ENCODE results near the gene TMEM200C.

The TMEM200C gene

DNA sequence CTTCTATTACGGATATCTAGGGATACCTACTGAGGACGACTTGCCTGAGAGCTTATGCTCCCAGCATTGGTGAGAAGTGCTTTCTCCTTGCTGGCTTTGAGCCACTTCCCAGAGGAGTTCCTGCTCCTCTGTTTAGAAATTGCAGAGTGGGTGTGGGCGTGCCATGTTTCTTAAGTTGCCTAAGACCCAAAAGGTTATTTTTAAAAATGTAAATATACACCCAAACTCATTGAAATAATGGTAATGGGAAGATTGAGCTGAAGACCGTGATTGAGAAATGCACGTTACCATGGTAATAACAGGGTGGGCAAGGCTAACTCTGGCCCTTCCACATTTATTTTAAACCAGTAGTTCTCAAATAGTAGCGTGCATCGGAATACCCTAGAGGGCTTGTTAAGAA lies 17.2 kb upstream of the TMEM200C start:
- no peaks in the 10 kb centered on the region for H3K4me1 ChIP-seq (ENCODE audit: control insufficient read depth, insufficient read depth, low read length)
- CTCF ChIA-PET, result interaction anchor here (0.6 to 1.6 kb wide), 2 partner anchors 34 to 973 kb away, joined by 3 to 7 read pairs; no protein-coding TSS in a partner anchor
- no peaks in the 10 kb centered on the region for H3K36me3 ChIP-seq (ENCODE audit: control insufficient read depth in 2 of 2, insufficient read depth in 1 of 2, low read length in 2 of 2)
- H3K4me3 ChIP-seq (ENCODE audit: low read depth, low read length), result no peak overlapping the region
- POLR2A ChIA-PET, result no interaction called here
- TF ChIP-seq, protein P1, sequence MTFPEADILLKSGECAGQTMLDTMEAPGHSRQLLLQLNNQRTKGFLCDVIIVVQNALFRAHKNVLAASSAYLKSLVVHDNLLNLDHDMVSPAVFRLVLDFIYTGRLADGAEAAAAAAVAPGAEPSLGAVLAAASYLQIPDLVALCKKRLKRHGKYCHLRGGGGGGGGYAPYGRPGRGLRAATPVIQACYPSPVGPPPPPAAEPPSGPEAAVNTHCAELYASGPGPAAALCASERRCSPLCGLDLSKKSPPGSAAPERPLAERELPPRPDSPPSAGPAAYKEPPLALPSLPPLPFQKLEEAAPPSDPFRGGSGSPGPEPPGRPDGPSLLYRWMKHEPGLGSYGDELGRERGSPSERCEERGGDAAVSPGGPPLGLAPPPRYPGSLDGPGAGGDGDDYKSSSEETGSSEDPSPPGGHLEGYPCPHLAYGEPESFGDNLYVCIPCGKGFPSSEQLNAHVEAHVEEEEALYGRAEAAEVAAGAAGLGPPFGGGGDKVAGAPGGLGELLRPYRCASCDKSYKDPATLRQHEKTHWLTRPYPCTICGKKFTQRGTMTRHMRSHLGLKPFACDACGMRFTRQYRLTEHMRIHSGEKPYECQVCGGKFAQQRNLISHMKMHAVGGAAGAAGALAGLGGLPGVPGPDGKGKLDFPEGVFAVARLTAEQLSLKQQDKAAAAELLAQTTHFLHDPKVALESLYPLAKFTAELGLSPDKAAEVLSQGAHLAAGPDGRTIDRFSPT (tag by site-specific recombination; IDR thresholded peaks at IDR 0.05), result no peak
- no peak for TF ChIP-seq ZNF324 (tag by site-specific recombination; IDR thresholded peaks at IDR 0.05)
- TF ChIP-seq TCF7L2 (IDR thresholded peaks at IDR 0.05; ENCODE audit: borderline replicate concordance, low read depth, low read length), result no peak
- TF ChIP-seq PRDM1 (tag by site-specific recombination; IDR thresholded peaks at IDR 0.05), result no peak
- no peak for TF ChIP-seq ZNF16 (tag by site-specific recombination; IDR thresholded peaks at IDR 0.05; ENCODE audit: low read depth)
- no peak for TF ChIP-seq ZNF558 (tag by site-specific recombination; IDR thresholded peaks at IDR 0.05)
- no peak for TF ChIP-seq BCL11B (tag by site-specific recombination; IDR thresholded peaks at IDR 0.05; ENCODE audit: low read depth)
- TF ChIP-seq, protein P2, sequence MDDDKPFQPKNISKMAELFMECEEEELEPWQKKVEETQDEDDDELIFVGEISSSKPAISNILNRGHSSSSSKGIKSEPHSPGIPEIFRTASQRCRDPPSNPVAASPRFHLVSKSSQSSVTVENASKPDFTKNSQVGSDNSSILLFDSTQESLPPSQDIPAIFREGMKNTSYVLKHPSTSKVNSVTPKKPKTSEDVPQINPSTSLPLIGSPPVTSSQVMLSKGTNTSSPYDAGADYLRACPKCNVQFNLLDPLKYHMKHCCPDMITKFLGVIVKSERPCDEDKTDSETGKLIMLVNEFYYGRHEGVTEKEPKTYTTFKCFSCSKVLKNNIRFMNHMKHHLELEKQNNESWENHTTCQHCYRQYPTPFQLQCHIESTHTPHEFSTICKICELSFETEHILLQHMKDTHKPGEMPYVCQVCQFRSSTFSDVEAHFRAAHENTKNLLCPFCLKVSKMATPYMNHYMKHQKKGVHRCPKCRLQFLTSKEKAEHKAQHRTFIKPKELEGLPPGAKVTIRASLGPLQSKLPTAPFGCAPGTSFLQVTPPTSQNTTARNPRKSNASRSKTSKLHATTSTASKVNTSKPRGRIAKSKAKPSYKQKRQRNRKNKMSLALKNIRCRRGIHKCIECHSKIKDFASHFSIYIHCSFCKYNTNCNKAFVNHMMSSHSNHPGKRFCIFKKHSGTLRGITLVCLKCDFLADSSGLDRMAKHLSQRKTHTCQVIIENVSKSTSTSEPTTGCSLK (tag by site-specific recombination; IDR thresholded peaks at IDR 0.05), result no peak
- no peak for TF ChIP-seq ZNF548 (tag by site-specific recombination; IDR thresholded peaks at IDR 0.05)
- TF ChIP-seq, protein P3, sequence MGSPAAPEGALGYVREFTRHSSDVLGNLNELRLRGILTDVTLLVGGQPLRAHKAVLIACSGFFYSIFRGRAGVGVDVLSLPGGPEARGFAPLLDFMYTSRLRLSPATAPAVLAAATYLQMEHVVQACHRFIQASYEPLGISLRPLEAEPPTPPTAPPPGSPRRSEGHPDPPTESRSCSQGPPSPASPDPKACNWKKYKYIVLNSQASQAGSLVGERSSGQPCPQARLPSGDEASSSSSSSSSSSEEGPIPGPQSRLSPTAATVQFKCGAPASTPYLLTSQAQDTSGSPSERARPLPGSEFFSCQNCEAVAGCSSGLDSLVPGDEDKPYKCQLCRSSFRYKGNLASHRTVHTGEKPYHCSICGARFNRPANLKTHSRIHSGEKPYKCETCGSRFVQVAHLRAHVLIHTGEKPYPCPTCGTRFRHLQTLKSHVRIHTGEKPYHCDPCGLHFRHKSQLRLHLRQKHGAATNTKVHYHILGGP (tag by site-specific recombination; IDR thresholded peaks at IDR 0.05), result no peak
- TF ChIP-seq ZBTB1 (tag by site-specific recombination; IDR thresholded peaks at IDR 0.05), result no peak
- no peak for TF ChIP-seq ZNF416 (tag by site-specific recombination; IDR thresholded peaks at IDR 0.05)
- TF ChIP-seq ZNF610 (tag by site-specific recombination; IDR thresholded peaks at IDR 0.05; ENCODE audit: borderline replicate concordance), result no peak
- TF ChIP-seq, protein P4, sequence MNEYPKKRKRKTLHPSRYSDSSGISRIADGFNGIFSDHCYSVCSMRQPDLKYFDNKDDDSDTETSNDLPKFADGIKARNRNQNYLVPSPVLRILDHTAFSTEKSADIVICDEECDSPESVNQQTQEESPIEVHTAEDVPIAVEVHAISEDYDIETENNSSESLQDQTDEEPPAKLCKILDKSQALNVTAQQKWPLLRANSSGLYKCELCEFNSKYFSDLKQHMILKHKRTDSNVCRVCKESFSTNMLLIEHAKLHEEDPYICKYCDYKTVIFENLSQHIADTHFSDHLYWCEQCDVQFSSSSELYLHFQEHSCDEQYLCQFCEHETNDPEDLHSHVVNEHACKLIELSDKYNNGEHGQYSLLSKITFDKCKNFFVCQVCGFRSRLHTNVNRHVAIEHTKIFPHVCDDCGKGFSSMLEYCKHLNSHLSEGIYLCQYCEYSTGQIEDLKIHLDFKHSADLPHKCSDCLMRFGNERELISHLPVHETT (tag by site-specific recombination; IDR thresholded peaks at IDR 0.05), result no peak
- no peak for TF ChIP-seq ZNF571 (tag by site-specific recombination; IDR thresholded peaks at IDR 0.05)
- H3K9me3 ChIP-seq (ENCODE audit: control insufficient read depth, insufficient read depth, low read depth, low read length), result no peaks in the 10 kb centered on the region
- no peak overlapping the region for H3K27ac ChIP-seq (ENCODE audit: extremely low read depth, low read depth, low read length)

DNA sequence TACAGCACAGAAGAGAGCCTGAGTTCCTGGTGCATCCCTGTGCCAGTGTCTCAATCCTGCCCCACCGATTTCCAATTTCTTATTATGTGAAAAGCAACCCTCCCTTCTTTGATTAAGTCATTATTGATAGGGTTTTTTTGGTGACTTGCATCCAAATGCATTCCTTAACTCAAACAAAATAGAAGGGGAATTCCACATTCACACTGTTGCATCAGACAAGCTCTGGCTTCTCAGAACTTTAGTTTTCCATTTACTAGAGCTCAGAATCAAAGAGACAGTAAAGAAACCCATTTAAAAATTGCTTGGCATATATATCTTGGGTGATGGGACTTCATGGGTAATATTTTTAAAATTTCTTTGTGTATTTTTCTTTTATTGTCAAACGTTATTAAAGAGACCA lies 13.8 kb upstream of the TMEM200C start:
- H3K36me3 ChIP-seq (ENCODE audit: control insufficient read depth in 2 of 2, insufficient read depth in 1 of 2, low read length in 2 of 2), result no peaks in the 10 kb centered on the region
- H3K9me3 ChIP-seq (ENCODE audit: control insufficient read depth, insufficient read depth, low read depth, low read length), result no peaks in the 10 kb centered on the region
- ChIA-PET CTCF (interaction anchor here (0.6 to 1.4 kb wide), 3 partner anchors 9 to 310 kb away, joined by 4 to 6 read pairs (median 4); no protein-coding TSS in a partner anchor), POLR2A (no interaction called here)
- no peak overlapping the region for H3K27ac ChIP-seq (ENCODE audit: extremely low read depth, low read depth, low read length)
- no peak overlapping the region for H3K4me3 ChIP-seq (ENCODE audit: low read depth, low read length)
- TF ChIP-seq, protein P5, sequence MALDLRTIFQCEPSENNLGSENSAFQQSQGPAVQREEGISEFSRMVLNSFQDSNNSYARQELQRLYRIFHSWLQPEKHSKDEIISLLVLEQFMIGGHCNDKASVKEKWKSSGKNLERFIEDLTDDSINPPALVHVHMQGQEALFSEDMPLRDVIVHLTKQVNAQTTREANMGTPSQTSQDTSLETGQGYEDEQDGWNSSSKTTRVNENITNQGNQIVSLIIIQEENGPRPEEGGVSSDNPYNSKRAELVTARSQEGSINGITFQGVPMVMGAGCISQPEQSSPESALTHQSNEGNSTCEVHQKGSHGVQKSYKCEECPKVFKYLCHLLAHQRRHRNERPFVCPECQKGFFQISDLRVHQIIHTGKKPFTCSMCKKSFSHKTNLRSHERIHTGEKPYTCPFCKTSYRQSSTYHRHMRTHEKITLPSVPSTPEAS (tag by site-specific recombination; IDR thresholded peaks at IDR 0.05), result no peak
- TF ChIP-seq ZNF768 (tag by site-specific recombination; IDR thresholded peaks at IDR 0.05) (no peak), SP2 (tag by site-specific recombination; IDR thresholded peaks at IDR 0.05) (no peak), ZNF548 (tag by site-specific recombination; IDR thresholded peaks at IDR 0.05) (no peak), ZNF155 (tag by site-specific recombination; IDR thresholded peaks at IDR 0.05) (no peak), ZNF184 (tag by site-specific recombination; IDR thresholded peaks at IDR 0.05) (no peak), SCRT2 (tag by site-specific recombination; IDR thresholded peaks at IDR 0.05) (no peak), KLF8 (tag by site-specific recombination; IDR thresholded peaks at IDR 0.05) (no peak)
- no peaks in the 10 kb centered on the region for H3K4me1 ChIP-seq (ENCODE audit: control insufficient read depth, insufficient read depth, low read length)

All from HEK293 (cell line).